RWPE2 (cell line): ENCODE results near the gene CLPTM1.

Experiments
- ATAC-seq: fragments of 200-7000 bp; cut with Tn5 transposase; 3 replicates; pipeline ENCODE4 v1.9.1; 2021; ENCODE audit warnings: low read depth
- DNase-seq: peaks from one replicate; pipeline ENCODE4 v3.0.0-alpha.2; 2020; ENCODE audit warnings: low spot score
- H3K27ac ChIP-seq: fragments of 450-650 bp; 2 replicates; pipeline ENCODE4 v1.5.1; 2017; ENCODE audit warnings: mild to moderate bottlenecking; ENCODE audit not compliant: poor library complexity, severe bottlenecking
- H3K27me3 ChIP-seq: fragments of 250-450 bp; sonication (Bioruptor Pico); 2 replicates; pipeline ENCODE4 v1.5.1; 2021; ENCODE audit warnings: mild to moderate bottlenecking, moderate library complexity; ENCODE audit not compliant: insufficient read depth, poor library complexity, severe bottlenecking
- H3K36me3 ChIP-seq: fragments of 250-450 bp; sonication (Bioruptor Pico); 2 replicates; pipeline ENCODE4 v1.5.1; 2020; ENCODE audit warnings: low read depth, mild to moderate bottlenecking, moderate library complexity
- H3K4me1 ChIP-seq: fragments of 250-450 bp; sonication (Bioruptor Pico); 2 replicates; pipeline ENCODE4 v1.5.1; 2021; ENCODE audit warnings: mild to moderate bottlenecking, moderate library complexity; ENCODE audit not compliant: insufficient read depth, poor library complexity, severe bottlenecking
- H3K4me3 ChIP-seq: fragments of 250-450 bp; sonication (Bioruptor Pico); 2 replicates; pipeline ENCODE4 v1.5.1; 2021; ENCODE audit warnings: mild to moderate bottlenecking, moderate library complexity; ENCODE audit not compliant: severe bottlenecking
- H3K9me3 ChIP-seq: fragments of 250-450 bp; sonication (Bioruptor Pico); 2 replicates; pipeline ENCODE4 v1.5.1; 2021; ENCODE audit warnings: mild to moderate bottlenecking, moderate library complexity; ENCODE audit not compliant: severe bottlenecking
- TF ChIP-seq, protein P1 (sequence below): fragments of 450-650 bp; IDR thresholded peaks from one replicate; pipeline ENCODE4 v1.5.1; 2017; ENCODE audit warnings: mild to moderate bottlenecking, moderate library complexity; ENCODE audit not compliant: poor library complexity, severe bottlenecking

Gene CLPTM1

DNA sequence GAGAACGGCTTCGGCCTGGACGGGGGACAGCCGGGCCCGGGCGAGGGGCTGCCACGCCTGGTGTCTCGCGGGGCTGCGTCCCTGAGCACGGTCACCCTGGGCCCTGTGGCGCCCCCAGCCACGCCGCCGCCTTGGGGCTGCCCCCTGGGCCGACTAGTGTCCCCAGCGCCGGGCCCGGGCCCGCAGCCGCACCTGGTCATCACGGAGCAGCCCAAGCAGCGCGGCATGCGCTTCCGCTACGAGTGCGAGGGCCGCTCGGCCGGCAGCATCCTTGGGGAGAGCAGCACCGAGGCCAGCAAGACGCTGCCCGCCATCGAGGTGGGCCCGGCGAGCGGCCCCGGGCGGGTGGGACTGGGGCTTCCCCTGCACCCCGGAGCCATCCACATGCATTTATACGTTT, 56.8 kb downstream of the CLPTM1 start:
- Histone ChIP-seq H3K4me1 (no peaks in the 10 kb centered on the region), H3K27me3 (no peaks in the 10 kb centered on the region), H3K9me3 (no peaks in the 10 kb centered on the region), H3K36me3 (no peaks in the 10 kb centered on the region), H3K4me3 (no peak overlapping the region), H3K27ac (no peak overlapping the region)
- DNase-seq (no peak), ATAC-seq (no peak)
- TF ChIP-seq, protein P1, sequence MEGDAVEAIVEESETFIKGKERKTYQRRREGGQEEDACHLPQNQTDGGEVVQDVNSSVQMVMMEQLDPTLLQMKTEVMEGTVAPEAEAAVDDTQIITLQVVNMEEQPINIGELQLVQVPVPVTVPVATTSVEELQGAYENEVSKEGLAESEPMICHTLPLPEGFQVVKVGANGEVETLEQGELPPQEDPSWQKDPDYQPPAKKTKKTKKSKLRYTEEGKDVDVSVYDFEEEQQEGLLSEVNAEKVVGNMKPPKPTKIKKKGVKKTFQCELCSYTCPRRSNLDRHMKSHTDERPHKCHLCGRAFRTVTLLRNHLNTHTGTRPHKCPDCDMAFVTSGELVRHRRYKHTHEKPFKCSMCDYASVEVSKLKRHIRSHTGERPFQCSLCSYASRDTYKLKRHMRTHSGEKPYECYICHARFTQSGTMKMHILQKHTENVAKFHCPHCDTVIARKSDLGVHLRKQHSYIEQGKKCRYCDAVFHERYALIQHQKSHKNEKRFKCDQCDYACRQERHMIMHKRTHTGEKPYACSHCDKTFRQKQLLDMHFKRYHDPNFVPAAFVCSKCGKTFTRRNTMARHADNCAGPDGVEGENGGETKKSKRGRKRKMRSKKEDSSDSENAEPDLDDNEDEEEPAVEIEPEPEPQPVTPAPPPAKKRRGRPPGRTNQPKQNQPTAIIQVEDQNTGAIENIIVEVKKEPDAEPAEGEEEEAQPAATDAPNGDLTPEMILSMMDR, result no peak

DNA sequence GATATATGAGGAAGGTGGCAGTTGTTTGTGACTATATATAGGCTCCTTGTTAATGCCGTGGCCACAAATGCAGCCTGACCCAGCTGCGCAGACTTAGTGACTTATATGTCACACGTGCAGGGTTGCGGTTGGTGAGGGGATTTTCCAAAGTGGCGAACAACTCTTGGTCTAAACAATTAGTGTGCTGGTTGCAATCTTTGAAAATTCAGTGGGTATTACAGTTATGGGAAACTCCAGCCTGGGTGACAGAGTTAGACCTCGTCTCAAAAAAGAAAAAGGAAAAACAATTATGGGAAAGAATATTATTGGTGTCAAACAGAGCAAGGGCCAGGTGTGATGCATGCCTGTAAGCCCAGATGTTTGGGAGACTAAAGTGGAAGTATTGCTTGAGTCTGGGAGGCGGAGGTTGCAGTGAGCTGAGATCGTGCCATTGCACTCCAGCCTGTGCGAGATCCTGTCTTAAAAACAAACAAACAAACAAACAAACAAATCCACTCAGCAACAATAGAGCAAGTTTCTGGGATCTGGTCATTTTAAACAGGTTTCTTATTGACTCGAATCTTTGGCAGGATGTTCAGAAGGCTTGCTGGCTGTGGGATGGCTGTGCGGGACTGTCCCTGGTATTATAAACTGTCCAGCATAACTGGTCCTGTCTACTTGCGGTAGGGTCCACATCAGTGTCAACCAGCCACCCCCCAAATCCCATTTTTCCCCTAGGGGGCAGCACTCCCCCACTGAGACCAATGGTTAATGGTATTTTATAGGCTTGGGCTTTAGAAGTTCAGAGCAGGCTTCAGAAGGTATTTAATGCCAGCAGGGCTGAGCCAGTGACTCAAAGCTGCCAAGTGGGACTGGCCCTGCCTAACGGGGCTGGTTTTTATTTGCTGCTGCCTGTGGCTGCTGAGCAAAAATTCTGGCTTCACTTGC, 61.5 kb downstream of the CLPTM1 start:
- no peaks in the 10 kb centered on the region for H3K27me3 ChIP-seq
- H3K9me3 ChIP-seq, result no peaks in the 10 kb centered on the region
- no peak overlapping the region for H3K27ac ChIP-seq
- no peaks in the 10 kb centered on the region for H3K36me3 ChIP-seq
- H3K4me3 ChIP-seq, result no peak overlapping the region
- no peaks in the 10 kb centered on the region for H3K4me1 ChIP-seq
- DNase-seq, result no peak
- TF ChIP-seq, protein P1, result peak; percentile 72
- peak; percentile 82 for ATAC-seq

DNA sequence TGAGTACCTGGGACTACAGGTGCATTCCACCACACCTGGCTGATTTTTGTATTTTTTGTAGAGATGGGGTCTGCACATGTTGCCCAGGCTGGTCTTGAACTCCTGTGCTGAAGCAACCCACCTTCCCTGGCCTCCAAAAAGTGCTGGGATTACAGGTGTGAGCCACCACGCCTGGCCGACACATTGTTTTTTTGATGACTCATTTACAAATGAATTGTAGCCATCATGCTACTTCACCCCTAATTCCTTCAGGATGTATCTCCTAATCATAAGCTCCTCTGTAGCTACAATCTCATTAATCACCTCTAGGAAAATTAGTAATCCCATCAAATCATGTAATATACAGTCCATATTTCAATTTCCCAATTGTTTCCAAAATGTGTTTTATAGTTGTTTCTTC, 64.0 kb downstream of the CLPTM1 start:
- no peaks in the 10 kb centered on the region for H3K36me3 ChIP-seq
- ATAC-seq, result no peak

DNA sequence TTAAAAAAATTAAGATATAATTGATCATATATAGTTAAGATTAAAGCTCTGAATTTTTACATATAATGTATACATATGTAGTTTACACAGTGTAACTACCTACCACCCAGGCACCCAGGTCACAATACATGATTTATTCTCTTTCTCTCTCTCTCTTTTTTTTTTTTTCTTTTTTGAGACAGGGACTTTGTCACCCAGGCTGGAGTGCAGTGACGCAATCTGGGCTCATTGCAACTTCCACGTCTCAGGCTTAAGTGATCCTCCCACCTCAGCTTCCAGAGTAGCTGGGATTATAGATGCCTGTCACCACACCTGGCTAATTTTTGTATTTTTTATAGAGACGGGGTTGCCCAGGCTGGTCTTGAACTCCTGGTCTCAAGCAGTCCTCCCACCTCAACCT, 64.9 kb downstream of the CLPTM1 start:
- H3K4me3 ChIP-seq, result no peak overlapping the region
- no peak for DNase-seq
- ATAC-seq, result no peak
- no peak overlapping the region for H3K27ac ChIP-seq
- H3K27me3 ChIP-seq, result no peaks in the 10 kb centered on the region
- TF ChIP-seq, protein P1, result no peak
- H3K9me3 ChIP-seq, result no peaks in the 10 kb centered on the region
- H3K36me3 ChIP-seq, result no peaks in the 10 kb centered on the region
- H3K4me1 ChIP-seq, result no peaks in the 10 kb centered on the region

More for the DNA sequence above, 64.0 kb downstream of the CLPTM1 start:
- Histone ChIP-seq H3K27ac (no peak overlapping the region), H3K4me3 (no peak overlapping the region), H3K4me1 (no peaks in the 10 kb centered on the region), H3K9me3 (no peaks in the 10 kb centered on the region), H3K27me3 (no peaks in the 10 kb centered on the region)
- no peak for DNase-seq
- TF ChIP-seq, protein P1, result no peak

DNA sequence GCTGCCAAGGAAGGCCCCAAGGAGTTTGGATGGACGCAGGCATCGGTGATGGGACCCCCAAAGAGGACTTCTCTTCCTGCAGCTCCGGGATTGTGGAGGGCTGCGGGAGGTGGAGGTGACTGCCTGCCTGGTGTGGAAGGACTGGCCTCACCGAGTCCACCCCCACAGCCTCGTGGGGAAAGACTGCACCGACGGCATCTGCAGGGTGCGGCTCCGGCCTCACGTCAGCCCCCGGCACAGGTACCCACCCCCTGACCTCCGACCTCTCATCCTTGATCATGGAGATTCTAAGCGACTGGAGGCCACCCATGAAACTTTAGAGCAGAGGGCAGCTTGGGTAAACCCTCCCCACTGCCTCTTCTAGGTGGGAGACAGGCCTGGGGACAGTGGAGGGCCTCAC, 66.8 kb downstream of the CLPTM1 start:
- TF ChIP-seq, protein P1, result no peak
- DNase-seq (no peak), ATAC-seq (no peak)
- Histone ChIP-seq H3K27ac (no peak overlapping the region), H3K4me1 (no peaks in the 10 kb centered on the region), H3K9me3 (no peaks in the 10 kb centered on the region), H3K27me3 (no peaks in the 10 kb centered on the region), H3K4me3 (no peak overlapping the region), H3K36me3 (no peaks in the 10 kb centered on the region)
